SK-N-SH (cell line): ENCODE results near the gene NTN5. TPM values are rescaled to one million over a fixed set of nuclear protein-coding genes. Genes with fewer than 3 reads are reported as not detected.

ENCODE experiments used
- CTCF ChIA-PET: fragments of 300-600, 350-600 bp; formaldehyde crosslinking; extraction: SDS; loops from one replicate; lab custom pipeline; 2021; lab: Yijun Ruan, JAX
- POLR2A ChIA-PET: fragments of 350-600 bp; sonication (Branson Sonifier 250); formaldehyde crosslinking; extraction: SDS; loops from one replicate; lab custom pipeline; 2020; ENCODE audit warnings: antibody characterized with exemption, inconsistent platforms; lab: Yijun Ruan, JAX
- DNase-seq: peaks from one replicate; pipeline ENCODE4 v3.0.0; 2012
- H2AFZ ChIP-seq: fragments of 200-600 bp; sonication (generic); 2 replicates; pipeline ENCODE4 v1.8.1; 2016; ENCODE audit warnings: antibody characterized with exemption, mild to moderate bottlenecking, low read depth
- H3F3A ChIP-seq: fragments of 200-600 bp; sonication (generic); replicated peaks from 2 replicates; pipeline ENCODE3; 2016; ENCODE audit warnings: antibody characterized with exemption, mild to moderate bottlenecking; ENCODE audit not compliant: insufficient read depth
- H3K27ac ChIP-seq, 2 experiments: fragments of 200-500 bp in 1 of 2; fragments of 200-600 bp in 1 of 2; sonication (Bioruptor generic) in 1 of 2; sonication (generic), shearing (Covaris generic) in 1 of 2; 2 replicates each; pipeline versions ENCODE4 v1.5.1 to v1.6.1; 2014 to 2016; ENCODE audit warnings: low read depth in 2 of 2, inconsistent platforms in 1 of 2, low read length in 1 of 2, mild to moderate bottlenecking in 1 of 2, mixed read lengths in 1 of 2
- H3K27me3 ChIP-seq: fragments of 200-600 bp; sonication (generic), shearing (Covaris generic); 2 replicates; pipeline ENCODE4 v1.6.1; 2016; ENCODE audit warnings: mixed run types; ENCODE audit not compliant: insufficient read depth
- H3K36me3 ChIP-seq, 2 experiments: fragments of 200-500 bp in 1 of 2; fragments of 200-600 bp in 1 of 2; sonication (Bioruptor generic) in 1 of 2; sonication (generic) in 1 of 2; replicated peaks in 1 of 2; 2 replicates each; pipeline versions ENCODE3 to v1.5.1; 2014 to 2016; ENCODE audit warnings: low read length in 1 of 2, mild to moderate bottlenecking in 1 of 2; ENCODE audit not compliant: insufficient read depth in 2 of 2, control insufficient read depth in 1 of 2
- H3K4me1 ChIP-seq, 2 experiments: fragments of 200-500 bp in 1 of 2; fragments of 200-600 bp in 1 of 2; sonication (Bioruptor generic) in 1 of 2; sonication (generic), shearing (Covaris generic) in 1 of 2; 2 replicates each; pipeline versions ENCODE4 v1.5.1 to v1.6.1; 2014 to 2016; ENCODE audit warnings: low read depth in 1 of 2, low read length in 1 of 2, mixed run types in 1 of 2; ENCODE audit not compliant: insufficient read depth in 2 of 2, control insufficient read depth in 1 of 2
- H3K4me2 ChIP-seq: fragments of 200-600 bp; sonication (generic), shearing (Covaris generic); 2 replicates; pipeline ENCODE4 v1.6.1; 2017; ENCODE audit warnings: mixed run types
- H3K4me3 ChIP-seq, 2 experiments: fragments of 200-500 bp in 1 of 2; fragments of 200-600 bp in 1 of 2; sonication (Bioruptor generic) in 1 of 2; sonication (generic), shearing (Covaris generic) in 1 of 2; 2 replicates each; pipeline versions ENCODE4 v1.5.1 to v1.8.1; 2014 to 2016; ENCODE audit warnings: low read depth in 2 of 2, inconsistent platforms in 1 of 2, low read length in 1 of 2, mild to moderate bottlenecking in 1 of 2, mixed read lengths in 1 of 2, moderate library complexity in 1 of 2
- H3K79me2 ChIP-seq: fragments of 200-600 bp; sonication (generic); 2 replicates; pipeline ENCODE4 v1.8.1; 2017; ENCODE audit warnings: mild to moderate bottlenecking; ENCODE audit not compliant: insufficient read depth
- H3K9ac ChIP-seq: fragments of 200-600 bp; sonication (generic); 2 replicates; pipeline ENCODE4 v1.6.1; 2017; ENCODE audit warnings: mixed run types
- H3K9me2 ChIP-seq: fragments of 200-600 bp; sonication (generic); 2 replicates; pipeline ENCODE4 v1.6.1; 2017; ENCODE audit warnings: mixed run types
- H3K9me3 ChIP-seq: fragments of 200-600 bp; sonication (generic); 2 replicates; pipeline ENCODE4 v1.6.1; 2017; ENCODE audit warnings: mixed run types, mild to moderate bottlenecking, moderate library complexity
- H4K20me1 ChIP-seq: fragments of 200-600 bp; sonication (generic); 2 replicates; pipeline ENCODE4 v1.6.1; 2017; ENCODE audit warnings: mild to moderate bottlenecking, mixed run types; ENCODE audit not compliant: insufficient read depth
- CHD2 ChIP-seq: fragments of 150-350 bp; IDR thresholded peaks from 2 replicates; pipeline ENCODE4 v1.6.1; 2018; ENCODE audit warnings: low read length; ENCODE audit not compliant: partially characterized antibody
- CTCF ChIP-seq: fragments of 200-600 bp; sonication (generic); IDR thresholded peaks from 2 replicates; pipeline ENCODE4 v1.6.1; 2017; ENCODE audit warnings: antibody characterized with exemption, mild to moderate bottlenecking, moderate library complexity
- ELF1 ChIP-seq: IDR thresholded peaks from 2 replicates; pipeline ENCODE4 v1.4.0; 2012
- EP300 ChIP-seq, 2 experiments: IDR thresholded peaks; 2 replicates each; pipeline versions ENCODE4 v1.4.0 to v1.6.1; 2012; ENCODE audit warnings: borderline replicate concordance in 1 of 2, low read depth in 1 of 2, low read length in 1 of 2
- GABPA ChIP-seq: IDR thresholded peaks from 2 replicates; pipeline ENCODE4 v1.4.0; 2012; ENCODE audit warnings: low read depth, mild to moderate bottlenecking
- JUND ChIP-seq: IDR thresholded peaks from 2 replicates; pipeline ENCODE4 v1.4.0; 2012
- POLR2AphosphoS5 ChIP-seq: IDR thresholded peaks from 2 replicates; pipeline ENCODE4 v1.6.1; 2012; ENCODE audit warnings: low read depth, low read length
- REST ChIP-seq: IDR thresholded peaks from 2 replicates; pipeline ENCODE4 v1.6.1; 2012; ENCODE audit warnings: mild to moderate bottlenecking, low read depth, low read length, moderate library complexity
- TCF12 ChIP-seq: IDR thresholded peaks from 2 replicates; pipeline ENCODE4 v1.4.0; 2012
- TEAD4 ChIP-seq: IDR thresholded peaks from 2 replicates; pipeline ENCODE4 v1.4.0; 2012; ENCODE audit warnings: mild to moderate bottlenecking, borderline replicate concordance; ENCODE audit not compliant: insufficient read depth
- YY1 ChIP-seq: IDR thresholded peaks from 2 replicates; pipeline ENCODE4 v1.4.0; 2012; ENCODE audit warnings: low read depth, mild to moderate bottlenecking
- WGBS: methylation state at CpG from one replicate; pipeline ENCODE4 v1.1.6; 2017; ENCODE audit warnings: low lambda C conversion rate; 5-methylcytosine and 5-hydroxymethylcytosine counted together
- polyA plus RNA-seq, 3 experiments: library from polyadenylated mRNA; depleted of rRNA; stranded (reverse); fragments of >200 nt; gene quantifications; 2 replicates each; pipeline ENCODE4 v1.2.3, GENCODE V29; 2012
- TF ChIP-seq, protein P1 (sequence below): fragments of 150-350 bp; IDR thresholded peaks from 2 replicates; pipeline ENCODE4 v1.6.1; 2017; ENCODE audit warnings: antibody characterized with exemption, low read length, low read depth, borderline replicate concordance
- TF ChIP-seq, protein P2 (sequence below): IDR thresholded peaks from 2 replicates; pipeline ENCODE4 v1.4.0; 2012; ENCODE audit warnings: low read depth

Gene NTN5
- polyA plus RNA-seq, 1 of the 3 experiments (the other 2 are of a cell fraction) = 0.74 TPM

DNA sequence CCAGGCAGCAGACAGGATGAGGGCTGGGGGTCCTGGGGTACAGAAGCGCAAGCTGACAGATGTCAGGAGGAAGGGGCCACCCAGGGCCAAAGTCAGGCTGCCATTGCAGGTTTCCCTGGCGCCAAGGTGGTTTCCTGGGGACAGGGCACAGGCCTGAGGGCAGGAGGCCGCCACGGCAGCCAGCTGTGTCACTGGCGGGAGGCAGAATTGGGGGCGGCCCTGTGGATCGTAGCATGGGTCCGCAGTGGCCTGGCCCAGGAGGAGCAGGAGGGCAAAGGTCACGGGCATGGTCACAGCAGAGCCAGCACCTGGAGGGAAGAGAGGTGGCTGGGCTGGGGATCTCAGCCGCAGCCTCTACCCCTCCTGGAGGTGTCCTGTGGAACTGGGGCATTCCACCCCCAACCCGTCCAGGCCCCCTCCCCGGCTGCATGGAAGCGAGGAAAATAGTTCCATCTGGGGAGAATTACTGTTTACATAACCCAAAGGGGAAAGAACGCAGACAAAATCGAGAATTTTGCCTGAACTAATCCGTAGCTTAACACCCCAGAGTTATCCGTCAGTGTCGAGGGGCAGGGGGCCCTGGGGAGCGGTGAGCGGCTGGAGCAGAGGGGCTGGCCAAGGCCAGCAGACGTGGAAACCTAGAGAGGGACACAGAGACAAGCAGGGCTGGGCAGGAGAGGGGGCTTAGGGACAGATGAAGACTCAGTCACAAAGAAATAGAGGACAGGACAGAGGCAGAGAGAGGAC, 1.9 kb downstream of the NTN5 start (continued):
- TF ChIP-seq CTCF (no peak), EP300 (IDR thresholded peaks at IDR 0.05; ENCODE audit: borderline replicate concordance in 1 of 2, low read depth in 1 of 2, low read length in 1 of 2) (no peak), JUND (no peak), TCF12 (no peak)
- TF ChIP-seq, all 33 proteins: peak for 0

GRCh38 chr19:48669903-48670668, 2.7 kb downstream of the NTN5 start:
- Histone ChIP-seq H3K4me2 (no peak overlapping the region), H3K36me3 (no peaks in the 10 kb centered on the region), H3K9me3 (no peaks in the 10 kb centered on the region), H3K9me2 (no peaks in the 10 kb centered on the region), H4K20me1 (no peaks in the 10 kb centered on the region), H3K4me3 (no peak overlapping the region), H3K4me1 (peaks cover 0 to 2% of the 10 kb centered on the region in 2 experiments; a peak in 1 of 4 replicates), H3K9ac (no peak overlapping the region), H3K79me2 (no peaks in the 10 kb centered on the region), H3K27ac (no peak overlapping the region), H3F3A (no peaks in the 10 kb centered on the region), H3K27me3 (no peaks in the 10 kb centered on the region), H2AFZ (no peak overlapping the region)
- CTCF ChIA-PET = no interaction called here
- 92% methylated on average over 9 of the region's 26 CpGs for WGBS
- TF ChIP-seq ELF1 = no peak
- TF ChIP-seq, protein P1, sequence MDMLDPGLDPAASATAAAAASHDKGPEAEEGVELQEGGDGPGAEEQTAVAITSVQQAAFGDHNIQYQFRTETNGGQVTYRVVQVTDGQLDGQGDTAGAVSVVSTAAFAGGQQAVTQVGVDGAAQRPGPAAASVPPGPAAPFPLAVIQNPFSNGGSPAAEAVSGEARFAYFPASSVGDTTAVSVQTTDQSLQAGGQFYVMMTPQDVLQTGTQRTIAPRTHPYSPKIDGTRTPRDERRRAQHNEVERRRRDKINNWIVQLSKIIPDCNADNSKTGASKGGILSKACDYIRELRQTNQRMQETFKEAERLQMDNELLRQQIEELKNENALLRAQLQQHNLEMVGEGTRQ = no peak
- no peak for TF ChIP-seq CHD2
- TF ChIP-seq GABPA = no peak
- no peak for TF ChIP-seq TEAD4
- no peak for TF ChIP-seq YY1
- TF ChIP-seq, protein P2, sequence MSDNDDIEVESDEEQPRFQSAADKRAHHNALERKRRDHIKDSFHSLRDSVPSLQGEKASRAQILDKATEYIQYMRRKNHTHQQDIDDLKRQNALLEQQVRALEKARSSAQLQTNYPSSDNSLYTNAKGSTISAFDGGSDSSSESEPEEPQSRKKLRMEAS = no peak
- TF ChIP-seq REST = no peak
- TF ChIP-seq POLR2AphosphoS5 = no peak
- no peak for DNase-seq
- POLR2A ChIA-PET = no interaction called here
